ENCODE measurements around the gene GNG12.

GRCh38 chr1:67856921-67857320, 23.7 kb upstream of the GNG12 start:
- TF ChIP-seq CTCF (IDR thresholded peaks at IDR 0.05 in 8 of 11, conservative IDR thresholded peaks at IDR 0.05 in 3 of 11) (no peak), POLR2AphosphoS5 (IDR thresholded peaks at IDR 0.05) (no peak)
